GM12878 (cell line): ENCODE measurements around the gene XPO5. TPM values are rescaled to one million over a fixed set of nuclear protein-coding genes. Genes with fewer than 3 reads are reported as not detected.

Experiments used
- ASH2L ChIP-seq: fragments of 300-600, 200-600 bp; sonication (generic); IDR thresholded peaks from 2 replicates; pipeline ENCODE4 v1.6.1; 2017; ENCODE audit warnings: low read depth, mild to moderate bottlenecking, borderline replicate concordance
- EP300 ChIP-seq, 2 experiments: fragments of 150-350 bp in 1 of 2; IDR thresholded peaks; 2 replicates each; pipeline ENCODE4 v1.6.1; 2011 to 2012; ENCODE audit warnings: low read depth in 2 of 2, low read length in 2 of 2, borderline replicate concordance in 1 of 2, improper control_type of control experiment in 1 of 2, inconsistent platforms in 1 of 2; ENCODE audit not compliant: control insufficient read depth in 1 of 2
- ESRRA ChIP-seq: IDR thresholded peaks from 2 replicates; pipeline ENCODE4 v1.6.1; 2012; ENCODE audit warnings: mild to moderate bottlenecking, low read length, improper control_type of control experiment
- FOXK2 ChIP-seq: fragments of 450-650 bp; IDR thresholded peaks from 2 replicates; pipeline ENCODE4 v1.6.1; 2017; ENCODE audit warnings: mild to moderate bottlenecking, moderate library complexity
- HDAC6 ChIP-seq: fragments of 200-600 bp; sonication (generic); IDR thresholded peaks from one replicate; pipeline ENCODE4 v1.8.0; 2017; ENCODE audit warnings: antibody characterized with exemption; ENCODE audit not compliant: unreplicated experiment
- HDGF ChIP-seq: fragments of 450-650 bp; IDR thresholded peaks from 2 replicates; pipeline ENCODE4 v1.6.1; 2016; ENCODE audit warnings: antibody characterized with exemption
- MAX ChIP-seq: IDR thresholded peaks from 2 replicates; pipeline ENCODE4 v1.6.1; 2012; ENCODE audit warnings: low read depth, low read length, improper control_type of control experiment
- MEF2A ChIP-seq: IDR thresholded peaks from 2 replicates; pipeline ENCODE4 v1.6.1; 2011; ENCODE audit warnings: low read depth, mild to moderate bottlenecking, low read length, moderate library complexity; ENCODE audit not compliant: insufficient read depth
- MLLT1 ChIP-seq: fragments of 450-650 bp; IDR thresholded peaks from 2 replicates; pipeline ENCODE4 v1.6.1; 2016; ENCODE audit warnings: mild to moderate bottlenecking
- MYB ChIP-seq: fragments of 150-350 bp; IDR thresholded peaks from 2 replicates; pipeline ENCODE4 v1.6.1; 2014; ENCODE audit warnings: mild to moderate bottlenecking, low read depth, low read length, borderline replicate concordance
- NFYA ChIP-seq: IDR thresholded peaks from 2 replicates; pipeline ENCODE4 v1.6.1; 2011; ENCODE audit warnings: low read depth, mild to moderate bottlenecking, low read length, improper control_type of control experiment, borderline replicate concordance
- RB1 ChIP-seq: fragments of 450-650 bp; formaldehyde crosslinking; IDR thresholded peaks from 2 replicates; pipeline ENCODE4 v1.6.1; 2017; ENCODE audit warnings: mild to moderate bottlenecking, borderline replicate concordance
- RELB ChIP-seq: fragments of 450-650 bp; IDR thresholded peaks from 2 replicates; pipeline ENCODE4 v1.6.1; 2017; ENCODE audit warnings: low read depth, mild to moderate bottlenecking, moderate library complexity
- RUNX3 ChIP-seq: IDR thresholded peaks from 2 replicates; pipeline ENCODE4 v1.6.1; 2012; ENCODE audit warnings: low read length, inconsistent platforms
- TCF12 ChIP-seq: IDR thresholded peaks from 2 replicates; pipeline ENCODE4 v1.6.1; 2011; ENCODE audit warnings: low read depth, mild to moderate bottlenecking, low read length
- USF1 ChIP-seq: IDR thresholded peaks from 2 replicates; pipeline ENCODE4 v1.6.1; 2011; ENCODE audit warnings: borderline replicate concordance, low read depth, mild to moderate bottlenecking, moderate library complexity, mixed read lengths, low read length; ENCODE audit not compliant: insufficient read depth; ENCODE audit errors: extremely low read length
- USF2 ChIP-seq: IDR thresholded peaks from 2 replicates; pipeline ENCODE4 v1.6.1; 2011; ENCODE audit warnings: low read depth, low read length, improper control_type of control experiment, borderline replicate concordance
- ZBTB11 ChIP-seq: fragments of 450-650 bp; formaldehyde crosslinking; IDR thresholded peaks from 2 replicates; pipeline ENCODE4 v1.5.0; 2022; ENCODE audit warnings: mild to moderate bottlenecking, missing genetic modification characterization
- polyA plus RNA-seq, 11 experiments: library from polyadenylated mRNA; depleted of rRNA in 4 of 11; unstranded in 6 of 11; stranded (reverse) in 5 of 11; fragments of >200 nt; fragmentation: Nextera tagmentation in 4 of 11; fragmentation: Illumina TruSeq in 1 of 11; extraction: Ambion mirVana in 4 of 11; extraction: Trizol in 1 of 11; gene quantifications; 1 replicate in 1 of 11; 2 replicates in 10 of 11; pipeline versions ENCODE4 v1.2.1 to v1.2.3, GENCODE V29; 2011 to 2016; ENCODE audit warnings: inconsistent platforms in 2 of 11, missing spikeins in 2 of 11, low read depth in 1 of 11
- total RNA-seq, 4 experiments: library from RNA; depleted of rRNA in 3 of 4; stranded (reverse); fragments of >200 nt in 3 of 4; fragmentation: Illumina TruSeq in 1 of 4; extraction: Trizol in 1 of 4; gene quantifications; 2 replicates each; pipeline versions ENCODE4 v1.2.1 to v1.2.3, GENCODE V29; 2013 to 2021
- TF ChIP-seq, protein P1 (sequence below): fragments of 450-650 bp; IDR thresholded peaks from 2 replicates; pipeline ENCODE4 v1.6.1; 2017; ENCODE audit warnings: borderline replicate concordance

The XPO5 gene
- total and polyA plus RNA-seq, 10 of the 15 experiments (the other 5 are each of a cell fraction or from before 2014, with no cell fraction given), result 11.3 to 76.0 (median 41.6) TPM

DNA sequence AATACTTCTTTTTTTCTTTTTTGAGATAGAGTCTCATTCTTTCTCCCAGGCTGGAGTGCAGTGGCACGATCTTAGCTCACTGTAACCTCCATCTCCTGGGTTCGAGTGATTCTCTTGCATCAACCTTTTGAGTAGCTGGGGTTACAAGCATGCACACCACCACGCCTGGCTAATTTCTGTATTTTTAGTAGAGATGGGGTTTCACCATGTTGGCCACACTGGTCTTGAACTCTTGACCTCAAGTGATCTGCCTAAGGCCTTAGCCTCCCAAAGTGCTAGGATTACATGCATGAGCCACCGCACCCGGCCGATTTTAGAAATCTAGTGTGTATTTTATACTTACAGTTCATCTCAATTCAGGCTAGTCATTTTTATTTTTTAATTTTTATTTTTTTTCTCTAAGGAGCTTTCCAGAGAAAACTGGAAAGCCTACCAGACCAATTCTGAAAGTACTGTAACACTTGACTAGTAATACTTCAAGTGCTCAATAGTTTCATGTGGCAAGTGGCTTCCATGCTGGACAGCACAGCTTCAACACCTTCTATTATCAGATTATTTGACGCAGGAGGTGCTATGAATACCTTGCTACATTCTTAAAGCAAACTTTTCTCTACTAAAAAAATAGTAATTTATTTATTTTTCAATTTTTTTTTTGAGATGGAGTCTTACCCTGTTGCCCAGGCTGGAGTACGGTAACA lies 33.9 kb downstream of the XPO5 start (continued):
- TF ChIP-seq, protein P1, sequence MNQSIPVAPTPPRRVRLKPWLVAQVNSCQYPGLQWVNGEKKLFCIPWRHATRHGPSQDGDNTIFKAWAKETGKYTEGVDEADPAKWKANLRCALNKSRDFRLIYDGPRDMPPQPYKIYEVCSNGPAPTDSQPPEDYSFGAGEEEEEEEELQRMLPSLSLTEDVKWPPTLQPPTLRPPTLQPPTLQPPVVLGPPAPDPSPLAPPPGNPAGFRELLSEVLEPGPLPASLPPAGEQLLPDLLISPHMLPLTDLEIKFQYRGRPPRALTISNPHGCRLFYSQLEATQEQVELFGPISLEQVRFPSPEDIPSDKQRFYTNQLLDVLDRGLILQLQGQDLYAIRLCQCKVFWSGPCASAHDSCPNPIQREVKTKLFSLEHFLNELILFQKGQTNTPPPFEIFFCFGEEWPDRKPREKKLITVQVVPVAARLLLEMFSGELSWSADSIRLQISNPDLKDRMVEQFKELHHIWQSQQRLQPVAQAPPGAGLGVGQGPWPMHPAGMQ, result no peak
- TF ChIP-seq ESRRA (no peak), MAX (no peak), MLLT1 (no peak), FOXK2 (no peak), MYB (no peak), RB1 (no peak), USF2 (no peak), MEF2A (0 out of 2 replicates have a peak, but pooled peaks have one; percentile 35), TCF12 (no peak), ZBTB11 (CRISPR knock-in tag) (no peak), HDAC6 (no peak), RELB (no peak), HDGF (no peak), USF1 (no peak), ASH2L (no peak), RUNX3 (peak; percentile 74), EP300 (IDR thresholded peaks at IDR 0.05; ENCODE audit: borderline replicate concordance in 1 of 2, control insufficient read depth in 1 of 2, low read depth in 2 of 2, low read length in 2 of 2) (no peak), NFYA (no peak)
